ENCODE measurements around the gene CARNS1.

The CARNS1 gene

GRCh38 chr11:67382276-67383136 lies 33.0 kb upstream of the CARNS1 start:
- TF ChIP-seq, protein P1, sequence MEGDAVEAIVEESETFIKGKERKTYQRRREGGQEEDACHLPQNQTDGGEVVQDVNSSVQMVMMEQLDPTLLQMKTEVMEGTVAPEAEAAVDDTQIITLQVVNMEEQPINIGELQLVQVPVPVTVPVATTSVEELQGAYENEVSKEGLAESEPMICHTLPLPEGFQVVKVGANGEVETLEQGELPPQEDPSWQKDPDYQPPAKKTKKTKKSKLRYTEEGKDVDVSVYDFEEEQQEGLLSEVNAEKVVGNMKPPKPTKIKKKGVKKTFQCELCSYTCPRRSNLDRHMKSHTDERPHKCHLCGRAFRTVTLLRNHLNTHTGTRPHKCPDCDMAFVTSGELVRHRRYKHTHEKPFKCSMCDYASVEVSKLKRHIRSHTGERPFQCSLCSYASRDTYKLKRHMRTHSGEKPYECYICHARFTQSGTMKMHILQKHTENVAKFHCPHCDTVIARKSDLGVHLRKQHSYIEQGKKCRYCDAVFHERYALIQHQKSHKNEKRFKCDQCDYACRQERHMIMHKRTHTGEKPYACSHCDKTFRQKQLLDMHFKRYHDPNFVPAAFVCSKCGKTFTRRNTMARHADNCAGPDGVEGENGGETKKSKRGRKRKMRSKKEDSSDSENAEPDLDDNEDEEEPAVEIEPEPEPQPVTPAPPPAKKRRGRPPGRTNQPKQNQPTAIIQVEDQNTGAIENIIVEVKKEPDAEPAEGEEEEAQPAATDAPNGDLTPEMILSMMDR (IDR thresholded peaks at IDR 0.05; ENCODE audit: insufficient read depth, missing control alignments), result peak; percentile 97
- DNase-seq (ENCODE audit: insufficient read length, low spot score) (no peak), FAIRE-seq (no peak)

DNA sequence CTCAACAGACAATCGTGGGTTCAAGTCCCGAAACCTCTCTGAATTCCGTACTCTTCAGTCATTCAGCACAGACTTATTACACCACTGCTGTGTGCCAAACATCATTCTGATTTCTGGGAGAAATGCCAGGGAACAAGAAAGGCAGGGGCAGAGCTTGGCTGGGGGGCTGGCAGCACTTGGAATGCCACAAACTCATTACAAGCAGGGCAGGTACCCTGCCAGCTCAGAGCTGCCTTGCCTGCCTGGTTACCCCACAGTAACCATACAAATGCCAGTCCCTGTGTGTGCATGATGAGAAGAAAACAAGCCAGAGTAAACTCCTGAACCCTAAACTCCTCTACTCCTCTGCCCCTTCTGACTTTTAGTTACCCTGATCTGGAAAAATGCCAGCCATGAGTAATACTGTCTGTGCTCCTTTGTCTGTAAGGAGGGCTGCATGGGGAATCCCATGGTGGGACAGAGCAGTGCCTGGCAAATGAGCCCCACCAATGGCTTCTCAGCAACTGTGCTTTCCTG lies 30.6 kb upstream of the CARNS1 start:
- TF ChIP-seq, protein P1 (IDR thresholded peaks at IDR 0.05; ENCODE audit: insufficient read depth, missing control alignments), result no peak
- FAIRE-seq (no peak), DNase-seq (ENCODE audit: insufficient read length, low spot score) (no peak)

GRCh38 chr11:67387069-67387468 lies 28.4 kb upstream of the CARNS1 start:
- TF ChIP-seq, protein P1 (IDR thresholded peaks at IDR 0.05; ENCODE audit: insufficient read depth, missing control alignments), result no peak
- FAIRE-seq, result no peak
- no peak for DNase-seq (ENCODE audit: insufficient read length, low spot score)

DNA sequence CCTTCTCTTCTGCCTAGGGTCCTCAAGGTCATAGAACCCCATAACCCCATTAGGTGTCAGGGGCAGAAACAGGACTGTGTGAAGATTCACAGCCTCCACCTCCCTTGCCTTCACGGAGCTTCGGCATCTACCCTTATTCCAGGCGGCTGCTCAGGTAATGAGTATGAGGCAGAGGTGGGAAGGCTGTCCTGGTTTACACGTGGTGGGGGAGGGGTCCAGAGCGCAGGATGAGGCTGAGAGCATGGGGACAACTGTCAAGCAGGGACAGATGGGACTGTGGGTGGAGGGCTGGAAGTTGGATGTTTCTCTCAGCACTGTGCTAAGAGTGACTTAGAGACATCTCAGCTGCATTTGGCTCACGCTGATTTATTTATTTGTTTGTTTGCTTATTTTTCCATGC lies 28.0 kb upstream of the CARNS1 start:
- DNase-seq (ENCODE audit: insufficient read length, low spot score), result no peak
- TF ChIP-seq, protein P1 (IDR thresholded peaks at IDR 0.05; ENCODE audit: insufficient read depth, missing control alignments), result no peak

DNA sequence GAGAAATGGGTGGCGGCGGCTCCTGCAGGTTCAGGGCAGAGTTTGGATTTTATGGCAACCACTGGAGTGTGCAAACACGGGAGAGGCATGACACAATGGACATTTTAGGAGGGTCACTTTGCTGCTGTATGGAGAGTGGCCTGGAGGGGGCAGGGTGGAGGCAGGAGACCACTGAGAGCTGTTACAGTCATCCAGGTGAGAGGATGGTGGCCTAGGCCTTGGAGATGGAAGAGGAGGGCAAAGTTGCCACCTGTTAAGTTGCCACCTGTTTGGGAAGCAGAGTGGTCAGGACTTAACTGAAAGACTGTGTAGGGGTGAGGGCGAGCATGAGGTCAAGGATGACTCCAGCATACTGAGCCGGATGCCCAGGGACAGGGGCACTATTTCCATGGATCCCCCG lies 26.0 kb upstream of the CARNS1 start:
- TF ChIP-seq, protein P1 (IDR thresholded peaks at IDR 0.05; ENCODE audit: insufficient read depth, missing control alignments), result peak; percentile 54
- DNase-seq (ENCODE audit: insufficient read length, low spot score), result no peak
- FAIRE-seq, result no peak

More for the DNA sequence above, 28.0 kb upstream of the CARNS1 start:
- FAIRE-seq, result no peak

- TF ChIP-seq, protein P1 (IDR thresholded peaks at IDR 0.05; ENCODE audit: insufficient read depth, missing control alignments), result no peak
- DNase-seq (ENCODE audit: insufficient read length, low spot score) (no peak), FAIRE-seq (no peak)
These were observed 24.6 kb upstream of the CARNS1 start for GRCh38 chr11:67390947-67391303.
